DMS53 treated with DMSO at 0.1 percent for 48 hours (cell line): ENCODE measurements around the gene GDF10.

ENCODE experiments used
- DNase-seq: peaks from one replicate; lab custom pipeline; 2025; ENCODE audit not compliant: unreplicated experiment; lab: John Stamatoyannopoulos, UW

The GDF10 gene

GRCh38 chr10:47269294-47269693 is 30.7 kb upstream of the GDF10 start:
- DNase-seq = no peak

DNA sequence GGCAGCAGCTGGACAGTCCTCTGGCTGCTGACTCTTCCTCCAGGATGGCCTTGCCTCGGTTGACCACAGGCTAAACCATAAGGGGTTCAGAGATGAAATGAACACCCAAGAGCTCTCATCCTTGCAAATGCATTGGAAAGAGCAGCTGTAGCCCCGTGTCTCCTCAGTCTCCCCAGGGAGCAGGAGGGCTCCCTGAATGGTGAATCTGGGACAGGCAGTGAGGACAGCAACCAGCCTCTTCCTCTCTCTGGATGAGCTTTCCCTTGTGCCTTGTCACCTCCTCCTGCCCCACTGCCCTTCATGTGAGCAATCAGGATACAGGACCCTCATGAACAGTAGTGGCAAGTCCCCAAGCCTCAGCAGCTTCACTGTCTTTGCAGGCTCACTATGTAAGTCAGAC is 23.9 kb upstream of the GDF10 start:
- DNase-seq = no peak

DNA sequence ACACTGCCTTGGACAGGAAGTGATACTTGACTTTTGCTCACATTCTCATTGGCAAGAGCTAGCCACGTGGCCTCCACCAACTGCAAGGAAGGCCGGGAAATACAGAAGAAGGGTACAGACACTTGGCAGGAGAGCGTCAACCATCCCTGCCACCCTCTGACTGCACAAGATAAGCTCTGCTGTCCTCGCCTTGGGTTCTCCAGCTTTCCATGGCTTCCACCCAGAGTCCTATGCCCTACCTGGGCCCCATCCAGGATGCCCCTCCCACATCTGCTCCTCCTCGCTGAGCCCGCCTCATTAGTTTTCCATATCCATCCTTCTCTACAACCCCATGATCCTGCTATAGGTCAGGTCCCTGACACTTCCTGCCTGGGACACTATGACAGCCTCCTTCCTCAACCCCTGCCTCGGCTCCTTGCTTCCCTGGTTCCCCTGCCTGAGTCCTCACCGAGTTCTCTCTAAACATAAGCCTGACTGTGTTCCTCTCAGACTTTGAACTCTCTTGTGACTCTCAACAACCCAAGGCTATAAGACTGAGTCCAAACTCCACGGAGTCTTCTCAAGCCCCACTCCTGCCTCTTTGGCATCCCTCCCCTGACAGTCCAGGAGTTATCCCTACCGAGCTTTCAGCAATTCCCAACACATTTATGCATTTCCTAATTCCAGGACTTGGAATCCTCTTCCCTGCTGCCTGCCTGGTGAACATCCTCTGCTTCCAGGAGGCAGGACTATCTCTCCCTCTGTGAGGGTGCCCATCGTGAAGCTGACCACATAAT is 23.2 kb upstream of the GDF10 start:
- DNase-seq = no peak

DNA sequence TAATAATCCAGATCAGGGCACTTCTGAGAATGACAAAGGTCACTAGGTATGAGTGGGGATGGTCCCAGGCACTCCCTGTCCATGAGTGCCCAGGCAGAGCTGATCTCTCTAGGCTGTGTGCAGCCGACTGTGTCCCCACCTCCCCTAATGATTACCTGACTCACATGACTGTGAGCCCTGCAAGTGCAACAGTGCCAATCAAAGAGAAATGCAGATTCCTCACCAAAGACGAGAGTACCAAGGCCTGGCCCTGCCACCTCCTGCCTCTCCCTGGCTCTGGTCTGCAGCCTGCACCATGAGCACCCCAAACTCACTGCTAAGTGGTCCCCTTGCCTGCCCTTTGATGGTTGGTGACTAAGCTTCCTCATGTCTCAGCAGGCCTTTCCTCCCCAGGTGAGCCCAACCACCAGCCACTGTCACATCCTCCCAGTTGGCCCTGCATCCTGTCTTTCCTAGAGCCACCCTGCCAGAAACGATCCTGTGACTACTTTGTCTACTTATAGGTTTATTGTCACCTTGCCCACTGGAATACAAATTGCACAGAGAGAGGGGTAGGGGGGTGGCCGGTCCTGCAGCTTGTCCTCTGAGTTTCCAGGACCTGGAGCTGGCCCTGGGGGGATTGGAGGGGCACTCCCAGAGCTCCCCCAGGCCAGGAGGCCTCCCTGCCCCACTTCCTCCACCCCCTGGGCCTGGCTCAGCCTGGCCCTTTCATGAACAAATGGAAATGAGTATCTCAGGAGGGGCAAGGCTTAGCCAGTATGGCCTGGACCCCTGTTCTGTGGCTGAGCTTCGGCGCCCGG is 22.4 kb upstream of the GDF10 start:
- no peak for DNase-seq

DNA sequence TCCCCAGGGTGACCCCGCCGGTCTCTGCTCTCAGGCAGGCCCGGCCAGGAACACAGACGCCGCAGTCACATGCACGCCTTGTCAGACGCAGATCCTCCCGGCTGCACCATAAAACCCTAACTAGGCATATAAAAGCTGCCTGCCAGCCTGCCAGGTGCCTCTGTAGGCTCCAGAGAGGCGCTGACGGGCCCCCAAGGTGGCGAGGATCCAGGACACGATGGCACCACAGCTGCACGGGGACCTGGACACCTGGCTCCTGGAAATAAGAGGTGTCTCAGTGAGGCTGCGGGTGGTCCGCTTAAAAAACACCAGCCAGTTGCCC is 21.9 kb upstream of the GDF10 start:
- DNase-seq = no peak

- no peak for DNase-seq
Observed at GRCh38 chr10:47278720-47279119, 21.3 kb upstream of the GDF10 start.

GRCh38 chr10:47279276-47279675 is 20.7 kb upstream of the GDF10 start:
- no peak for DNase-seq

DNA sequence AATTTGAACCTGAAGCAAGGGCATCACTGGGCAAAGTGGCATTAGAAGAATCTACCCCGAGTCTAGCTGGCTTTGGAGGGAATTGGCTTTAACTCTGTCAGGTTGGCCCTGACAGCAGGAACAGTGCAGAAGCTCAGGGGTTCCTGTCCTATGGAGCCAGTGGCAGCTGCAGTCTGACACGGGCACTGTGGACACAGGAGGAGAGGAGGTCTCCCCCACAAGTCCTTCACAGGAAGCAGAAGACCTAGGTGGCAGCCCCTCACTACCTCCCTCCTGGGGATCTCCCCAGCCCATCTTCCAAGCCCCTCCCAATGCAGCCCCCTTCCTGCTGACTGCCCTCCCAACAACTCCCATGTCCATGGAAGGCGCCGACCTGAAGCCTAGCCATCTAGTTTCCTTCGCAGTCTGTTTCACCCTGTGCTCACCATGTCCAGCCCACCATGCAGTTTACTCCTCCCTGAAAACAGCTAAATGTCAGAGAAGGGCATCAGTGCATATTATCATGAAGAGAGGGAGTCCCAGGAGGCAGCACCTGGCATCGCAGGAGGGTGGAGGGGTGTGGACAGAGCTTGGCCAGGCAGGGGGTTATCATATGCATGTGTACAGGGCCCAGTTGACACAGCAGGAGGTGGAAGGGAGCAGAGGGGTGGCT is 17.9 kb upstream of the GDF10 start:
- DNase-seq = no peak

- no peak for DNase-seq
Observed at GRCh38 chr10:47282657-47283018, 17.4 kb upstream of the GDF10 start.

- DNase-seq = no peak
Observed at GRCh38 chr10:47283101-47283630, 16.8 kb upstream of the GDF10 start.

- DNase-seq = no peak
Observed at GRCh38 chr10:47283848-47284247, 16.1 kb upstream of the GDF10 start.

DNA sequence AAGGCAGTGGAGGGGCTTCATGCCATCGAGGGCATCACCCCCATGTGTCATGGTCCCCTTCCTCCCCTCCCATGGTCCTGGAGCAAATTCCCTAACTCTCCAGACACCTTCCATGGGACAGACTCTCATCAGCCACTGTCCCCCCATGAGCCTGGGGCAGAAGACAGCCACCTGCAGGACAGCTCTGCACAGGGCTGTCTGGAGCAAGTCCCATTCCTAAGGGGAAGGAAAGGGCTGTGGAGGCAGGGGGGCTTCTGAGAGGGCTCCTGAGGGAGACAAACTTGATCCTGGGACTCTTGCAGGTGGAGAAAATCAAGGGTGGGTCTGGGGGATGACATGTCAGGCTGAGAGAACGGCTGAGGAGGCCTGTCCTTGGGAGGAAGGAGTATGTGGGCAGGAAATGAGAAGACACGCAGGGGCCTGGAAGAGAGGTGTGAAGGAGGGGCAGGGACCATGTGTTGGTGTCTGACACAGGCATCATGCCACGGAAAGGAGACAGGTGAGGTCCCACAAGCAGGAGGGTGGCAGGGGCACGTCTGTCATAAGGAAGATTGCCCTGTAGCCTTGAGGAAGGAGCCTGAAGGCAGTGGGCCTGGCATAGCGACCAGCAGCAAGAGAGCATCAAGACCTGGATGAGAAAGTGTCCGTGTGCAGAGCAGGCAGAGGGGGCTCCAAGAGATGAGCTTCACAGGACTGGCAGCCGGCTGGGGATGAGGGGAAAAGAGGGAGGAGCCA is 14.4 kb upstream of the GDF10 start:
- DNase-seq = no peak

- no peak for DNase-seq
Observed at GRCh38 chr10:47286116-47286505, 13.9 kb upstream of the GDF10 start.

DNA sequence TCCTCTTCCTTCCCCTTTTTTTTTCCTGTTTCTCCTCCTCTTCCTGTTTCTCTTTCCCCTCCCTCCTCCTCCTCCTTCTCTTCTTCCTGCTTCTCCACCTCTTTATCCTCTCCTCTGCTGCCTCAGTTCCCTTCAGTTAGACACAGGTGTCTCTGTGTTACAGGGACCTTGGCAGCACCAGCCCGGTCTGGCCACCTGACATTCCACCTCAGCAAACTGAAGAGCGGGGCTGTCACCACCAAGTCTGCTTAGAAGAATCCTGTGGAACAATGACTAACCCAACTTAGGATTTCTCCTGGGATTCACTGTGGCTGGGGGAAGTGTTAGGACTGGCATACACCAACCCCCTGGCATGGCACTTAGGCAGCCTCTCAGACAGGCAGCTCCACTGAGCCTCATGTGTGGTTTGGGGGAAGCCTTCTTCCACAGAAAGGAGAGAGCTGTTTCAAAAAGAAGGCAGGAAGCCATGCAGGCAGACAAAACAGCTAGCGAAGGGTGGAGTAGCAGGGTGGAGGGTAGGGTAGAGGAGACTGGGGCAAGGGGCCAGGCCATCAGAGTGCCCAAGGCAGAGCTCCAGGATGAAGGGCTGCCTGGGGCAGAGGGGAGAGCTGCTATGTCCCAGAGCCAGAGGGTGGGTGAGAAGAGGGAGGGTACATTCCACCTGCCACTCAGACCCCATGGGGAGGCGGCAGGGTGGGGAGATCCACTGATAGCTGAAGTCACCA is 13.2 kb upstream of the GDF10 start:
- no peak for DNase-seq

GRCh38 chr10:47287365-47287802 is 12.6 kb upstream of the GDF10 start:
- DNase-seq = no peak

- no peak for DNase-seq
Observed at GRCh38 chr10:47287805-47288204, 12.2 kb upstream of the GDF10 start.

DNA sequence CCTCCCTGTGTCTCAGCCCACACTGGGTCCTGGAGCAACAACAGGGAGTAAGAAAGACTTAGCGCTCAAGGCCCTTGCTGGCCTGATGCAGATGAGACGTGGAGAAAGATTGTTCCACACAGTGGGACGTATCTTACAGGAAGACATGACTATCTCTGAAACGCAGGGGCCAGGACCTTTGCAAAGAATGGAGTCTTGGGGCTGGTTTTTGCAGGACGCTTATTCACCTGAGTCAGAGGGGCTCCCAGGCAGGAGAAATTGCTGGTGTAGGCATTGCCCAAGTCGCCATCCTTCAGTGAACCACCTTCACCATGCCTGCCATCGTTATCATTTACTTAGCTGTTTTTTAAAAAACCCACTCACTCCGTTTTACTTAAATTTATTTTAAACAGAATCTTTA is 11.8 kb upstream of the GDF10 start:
- no peak for DNase-seq

DNA sequence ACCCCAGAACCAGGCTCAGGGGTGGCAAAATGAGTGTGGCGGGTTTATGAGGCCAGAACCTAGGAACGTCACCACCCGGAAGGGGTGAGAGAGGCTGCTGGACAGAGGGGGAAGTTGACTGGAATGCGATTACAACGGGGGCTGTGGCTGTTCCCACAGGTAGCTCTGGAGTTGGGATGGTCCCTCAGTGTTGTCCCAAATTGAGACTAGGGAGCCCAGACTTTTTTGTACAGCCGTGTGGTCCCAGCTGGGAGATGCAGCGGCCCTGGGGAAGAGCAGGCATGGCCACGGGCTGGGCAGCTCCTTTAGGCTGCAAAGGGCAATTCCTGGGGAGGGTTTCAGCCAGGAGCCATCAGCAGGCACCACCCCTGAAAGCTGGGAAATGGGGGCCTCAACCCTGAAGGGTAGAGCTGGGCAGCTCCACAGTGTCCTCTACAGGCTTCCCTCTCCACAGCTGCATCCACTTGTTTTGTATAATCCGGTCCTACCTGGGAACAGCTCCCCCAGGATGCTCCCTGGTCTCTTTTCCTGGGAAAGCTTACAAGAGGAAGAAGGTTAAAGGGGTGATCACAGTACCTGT is 11.0 kb upstream of the GDF10 start:
- no peak for DNase-seq

DNA sequence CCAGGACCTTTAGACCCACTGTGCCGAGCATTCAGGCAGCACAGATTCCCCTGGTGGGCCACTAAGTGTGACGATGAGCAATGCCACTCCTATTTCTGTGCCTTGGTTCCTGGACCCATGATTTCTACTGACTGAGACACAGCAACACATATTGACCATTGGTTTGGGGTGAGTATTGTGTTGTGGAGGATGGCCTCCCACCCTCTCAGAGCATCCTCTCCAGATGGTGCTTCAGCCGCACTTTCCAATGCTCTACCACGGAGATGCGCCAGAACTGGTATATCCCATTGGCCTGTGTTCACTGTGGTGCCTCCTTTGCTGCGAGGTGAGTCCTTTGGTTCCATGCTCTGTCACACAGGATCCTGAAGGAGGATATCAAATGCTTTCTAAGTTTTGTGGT is 10.1 kb upstream of the GDF10 start:
- DNase-seq = no peak

GRCh38 chr10:47290338-47290737 is 9.7 kb upstream of the GDF10 start:
- DNase-seq = no peak
